ENCODE results near the gene CHN1. TPM values are rescaled to one million over a fixed set of nuclear protein-coding genes. Genes with fewer than 3 reads are reported as not detected.

The CHN1 gene
- polyA plus RNA-seq, 4 donors, result 2.0 to 7.8 (median 5.1) TPM

DNA sequence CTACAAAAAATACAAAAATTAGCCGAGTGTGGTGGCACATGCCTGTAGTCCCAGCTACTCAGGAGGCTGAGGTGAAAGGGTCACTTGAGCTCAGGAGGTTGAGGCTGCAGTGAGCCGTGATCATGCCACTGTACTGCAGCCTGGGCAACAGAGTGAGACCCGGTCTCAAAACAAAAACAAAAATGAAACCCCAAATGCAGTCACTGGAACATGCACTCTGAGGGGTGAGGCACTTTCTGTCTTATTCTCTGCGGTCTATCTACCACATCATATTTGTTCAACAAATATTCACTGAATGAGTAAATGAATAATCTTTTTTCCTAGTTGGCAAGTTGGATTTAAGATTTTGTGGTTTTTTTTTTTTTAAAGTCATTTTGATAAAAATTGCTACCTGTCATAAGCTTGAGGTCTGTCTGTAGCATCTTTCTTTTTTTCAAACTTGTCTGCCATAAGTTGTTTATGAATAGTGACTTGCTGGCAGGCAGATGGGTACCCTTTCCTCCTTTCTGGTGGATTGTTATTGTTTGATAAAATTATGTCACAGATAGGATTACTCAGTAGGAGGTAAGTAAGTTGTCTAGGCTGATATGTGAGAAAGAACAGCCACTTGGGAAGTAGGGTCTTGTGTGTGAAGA lies 252.7 kb downstream of the CHN1 start:
- Histone ChIP-seq H3K4me1 (ENCODE audit: control insufficient read depth in 3 of 3, insufficient read depth in 2 of 3, low read depth in 1 of 3, low read length in 2 of 3) (no peaks in the 10 kb centered on the region), H3K27ac (ENCODE audit: low read depth in 1 of 3, low read length in 2 of 3) (no peak overlapping the region), H3K27me3 (ENCODE audit: control insufficient read depth in 3 of 3, insufficient read depth in 3 of 3, low read length in 3 of 3) (no peaks in the 10 kb centered on the region), H3K36me3 (ENCODE audit: control insufficient read depth in 3 of 3, insufficient read depth in 2 of 3, low read depth in 1 of 3, low read length in 3 of 3) (no peaks in the 10 kb centered on the region), H3K4me3 (ENCODE audit: low read depth in 1 of 3, low read length in 3 of 3) (no peak overlapping the region), H3K9me3 (ENCODE audit: control insufficient read depth in 2 of 2, insufficient read depth in 1 of 2, low read depth in 1 of 2, low read length in 1 of 2) (no peaks in the 10 kb centered on the region)
- FAIRE-seq, result no peak
- DNase-seq, result peak in 1 of 2 donors; percentile 16
- WGBS, 3 donors, result 69 to 80% (median 70%) methylated on average over 4 of the region's 4 CpGs

DNA sequence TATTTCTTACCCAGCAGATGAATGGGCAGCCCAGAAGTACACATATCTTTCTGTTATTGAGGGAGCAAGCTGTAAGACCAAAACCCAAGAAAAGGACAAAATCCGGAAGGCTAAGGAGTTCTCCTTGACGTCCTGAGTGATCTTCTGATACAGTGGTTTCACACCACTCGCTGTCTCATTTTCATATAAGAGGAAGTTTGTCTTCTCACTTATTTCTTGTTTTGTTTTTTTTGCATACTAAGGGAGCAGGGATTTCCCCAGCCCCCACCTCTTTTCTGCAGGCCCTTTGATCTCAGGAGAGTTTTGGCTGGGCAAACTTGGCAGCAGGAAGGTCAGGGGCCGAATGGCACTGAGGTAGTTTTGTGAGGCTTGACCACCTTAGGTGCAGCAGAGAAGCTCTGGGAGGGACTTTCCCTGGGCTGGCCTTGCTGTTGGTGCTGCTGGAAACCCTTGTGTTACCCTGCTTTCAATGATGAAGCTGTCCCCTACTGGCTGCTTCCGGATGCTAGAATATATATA lies 254.2 kb downstream of the CHN1 start:
- no peak overlapping the region for H3K27ac ChIP-seq (ENCODE audit: low read depth in 1 of 3, low read length in 2 of 3)

DNA sequence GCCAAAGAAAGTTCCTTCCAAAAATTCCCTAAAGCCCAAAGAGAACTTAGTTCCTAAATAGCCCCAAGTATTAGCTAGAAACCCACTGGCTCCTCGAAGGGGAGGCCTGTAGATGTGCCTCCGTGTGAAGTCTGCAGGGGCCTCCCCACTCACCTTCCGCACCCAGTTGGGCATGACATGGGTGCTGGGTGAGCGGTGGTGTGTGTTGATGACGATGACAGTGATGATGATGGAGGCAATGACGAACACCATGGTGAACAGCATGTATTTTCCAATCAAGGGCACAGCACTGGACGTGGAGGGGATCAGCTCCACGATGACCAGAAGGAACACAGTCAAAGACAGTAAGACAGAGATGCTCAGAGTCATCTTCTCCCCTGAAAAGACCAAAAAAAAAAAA lies 255.4 kb downstream of the CHN1 start:
- Histone ChIP-seq H3K4me1 (ENCODE audit: control insufficient read depth in 3 of 3, insufficient read depth in 2 of 3, low read depth in 1 of 3, low read length in 2 of 3) (no peaks in the 10 kb centered on the region), H3K27ac (ENCODE audit: low read depth in 1 of 3, low read length in 2 of 3) (no peak overlapping the region), H3K36me3 (ENCODE audit: control insufficient read depth in 3 of 3, insufficient read depth in 2 of 3, low read depth in 1 of 3, low read length in 3 of 3) (no peaks in the 10 kb centered on the region), H3K9me3 (ENCODE audit: control insufficient read depth in 2 of 2, insufficient read depth in 1 of 2, low read depth in 1 of 2, low read length in 1 of 2) (no peaks in the 10 kb centered on the region), H3K4me3 (ENCODE audit: low read depth in 1 of 3, low read length in 3 of 3) (no peak overlapping the region), H3K27me3 (ENCODE audit: control insufficient read depth in 3 of 3, insufficient read depth in 3 of 3, low read length in 3 of 3) (no peaks in the 10 kb centered on the region)
- WGBS, 3 donors, result 87 to 88% (median 87%) methylated on average over 8 of the region's 8 CpGs
- DNase-seq, result no peak
- no peak for FAIRE-seq

More for the DNA sequence above, 254.2 kb downstream of the CHN1 start:
- DNase-seq (no peak), FAIRE-seq (no peak)
- no peaks in the 10 kb centered on the region for H3K4me1 ChIP-seq (ENCODE audit: control insufficient read depth in 3 of 3, insufficient read depth in 2 of 3, low read depth in 1 of 3, low read length in 2 of 3)
- WGBS, 3 donors, result 59 to 70% (median 69%) methylated on average over 5 of the region's 5 CpGs
- H3K36me3 ChIP-seq (ENCODE audit: control insufficient read depth in 3 of 3, insufficient read depth in 2 of 3, low read depth in 1 of 3, low read length in 3 of 3), result no peaks in the 10 kb centered on the region
- H3K9me3 ChIP-seq (ENCODE audit: control insufficient read depth in 2 of 2, insufficient read depth in 1 of 2, low read depth in 1 of 2, low read length in 1 of 2), result no peaks in the 10 kb centered on the region
- no peaks in the 10 kb centered on the region for H3K27me3 ChIP-seq (ENCODE audit: control insufficient read depth in 3 of 3, insufficient read depth in 3 of 3, low read length in 3 of 3)
- H3K4me3 ChIP-seq (ENCODE audit: low read depth in 1 of 3, low read length in 3 of 3), result no peak overlapping the region

DNA sequence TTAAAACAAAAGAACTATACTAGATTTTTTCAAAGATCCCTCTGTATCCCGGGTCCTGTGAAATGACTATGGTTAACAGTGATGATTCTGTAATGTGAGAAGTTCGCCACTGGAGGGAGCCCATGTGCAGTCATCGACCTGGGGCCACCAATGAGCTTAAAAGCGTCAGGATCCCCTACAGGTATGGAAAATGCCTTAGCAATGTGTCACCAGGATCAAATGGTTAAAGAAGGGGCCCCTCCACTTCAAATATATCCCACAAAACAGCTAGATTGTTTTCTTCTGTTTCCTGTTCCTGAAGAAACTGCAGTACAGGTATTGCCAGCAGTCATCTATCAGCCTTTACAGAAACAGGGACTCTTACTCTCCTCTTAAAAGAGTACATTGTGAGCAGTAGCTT lies 256.2 kb downstream of the CHN1 start:
- DNase-seq (peak; percentile 69 to 75), FAIRE-seq (no peak)
- Histone ChIP-seq H3K4me1 (ENCODE audit: control insufficient read depth in 3 of 3, insufficient read depth in 2 of 3, low read depth in 1 of 3, low read length in 2 of 3) (no peaks in the 10 kb centered on the region), H3K36me3 (ENCODE audit: control insufficient read depth in 3 of 3, insufficient read depth in 2 of 3, low read depth in 1 of 3, low read length in 3 of 3) (no peaks in the 10 kb centered on the region), H3K4me3 (ENCODE audit: low read depth in 1 of 3, low read length in 3 of 3) (no peak overlapping the region), H3K9me3 (ENCODE audit: control insufficient read depth in 2 of 2, insufficient read depth in 1 of 2, low read depth in 1 of 2, low read length in 1 of 2) (no peaks in the 10 kb centered on the region), H3K27me3 (ENCODE audit: control insufficient read depth in 3 of 3, insufficient read depth in 3 of 3, low read length in 3 of 3) (no peaks in the 10 kb centered on the region), H3K27ac (ENCODE audit: low read depth in 1 of 3, low read length in 2 of 3) (no peak overlapping the region)
- 0 to 2% (median 0%) methylated on average over 4 of the region's 4 CpGs for WGBS, 3 donors

Other genes starting within 250 kb of the CHN1 start
- gene CHRNA1, start 240.9 kb downstream of the CHN1 start, polyA plus RNA-seq, result under 1 TPM in 2 of 4 donors, not detected in 2; 0.27 to 0.64 TPM
- 10 to 100 TPM; 11.6 to 32.1 (median 13.3) TPM for gene ATF2, start 162.8 kb upstream of the CHN1 start, polyA plus RNA-seq
- 1,000 to 10,000 TPM in 1 of 4 donors, 100 to 1,000 TPM in 3; 294 to 1,066 (median 778) TPM for gene ATP5MC3, start 176.3 kb upstream of the CHN1 start, polyA plus RNA-seq